Uterus (tissue), 4 donors: ENCODE results near the gene ABCC8. TPM values are rescaled to one million over a fixed set of nuclear protein-coding genes. Genes with fewer than 3 reads are reported as not detected.

Experiments used
- DNase-seq, 2 donors: peaks; one replicate each; pipeline ENCODE4 v3.0.0-alpha.2; 2019 to 2020
- H3K27ac ChIP-seq, 2 donors: fragments of 200-600 bp; sonication (generic); 1 replicate in 1 of 2; 2 replicates in 1 of 2; pipeline ENCODE4 v1.5.1; 2016 to 2018
- H3K27me3 ChIP-seq, 2 donors: fragments of 200-600 bp; sonication (generic); one replicate each; pipeline ENCODE4 v1.5.1; 2018 to 2019; ENCODE audit warnings: control low read depth in 1 of 2
- H3K36me3 ChIP-seq, 2 donors: fragments of 200-600 bp; sonication (generic); one replicate each; pipeline ENCODE4 v1.5.1; 2019; ENCODE audit warnings: control low read depth in 1 of 2
- H3K4me1 ChIP-seq, 2 donors: fragments of 200-600 bp; sonication (generic); one replicate each; pipeline ENCODE4 v1.5.1; 2018 to 2019; ENCODE audit warnings: control low read depth in 1 of 2
- H3K4me3 ChIP-seq, 2 donors: fragments of 200-600 bp; sonication (generic); 1 replicate in 1 of 2; 2 replicates in 1 of 2; pipeline ENCODE4 v1.5.1; 2018 to 2019; ENCODE audit warnings: mild to moderate bottlenecking in 1 of 2
- H3K9me3 ChIP-seq, 2 donors: fragments of 200-600 bp; sonication (generic); one replicate each; pipeline ENCODE4 v1.5.1; 2019; ENCODE audit warnings: control low read depth in 1 of 2
- POLR2A ChIP-seq, 2 donors: fragments of 450-650 bp; IDR thresholded peaks; one replicate each; pipeline ENCODE4 v1.6.1; 2016; ENCODE audit warnings: antibody characterized with exemption in 2 of 2, mild to moderate bottlenecking in 1 of 2, moderate library complexity in 1 of 2
- intact Hi-C: fragments of 100-400 bp; cut with DNase I; formaldehyde crosslinking; loops from one replicate; pipeline ENCODE4 v1.15.1; 2023; ENCODE audit warnings: low total_unique reads
- total RNA-seq, 4 donors: library from RNA; depleted of rRNA in 3 of 4; stranded (reverse); fragments of >200 nt in 3 of 4; gene quantifications; one replicate each; pipeline versions ENCODE4 v1.1.0 to v1.2.4, GENCODE V29; 2014 to 2023
- TF ChIP-seq, protein P1 (sequence below), 4 experiments: fragments of 200-600 bp in 2 of 4; fragments of 450-650 bp in 2 of 4; sonication (generic) in 2 of 4; IDR thresholded peaks; one replicate each; pipeline ENCODE4 v1.5.1; 2016 to 2019; ENCODE audit warnings: antibody characterized with exemption in 4 of 4, mild to moderate bottlenecking in 2 of 4, moderate library complexity in 1 of 4
- donor health status: DM: yes; HTN: yes; CAD: no.

The ABCC8 gene
- total RNA-seq, 4 donors from 2014 or later: under 0.01 to 5.5 (median 1.9) TPM; not detected in 1

DNA sequence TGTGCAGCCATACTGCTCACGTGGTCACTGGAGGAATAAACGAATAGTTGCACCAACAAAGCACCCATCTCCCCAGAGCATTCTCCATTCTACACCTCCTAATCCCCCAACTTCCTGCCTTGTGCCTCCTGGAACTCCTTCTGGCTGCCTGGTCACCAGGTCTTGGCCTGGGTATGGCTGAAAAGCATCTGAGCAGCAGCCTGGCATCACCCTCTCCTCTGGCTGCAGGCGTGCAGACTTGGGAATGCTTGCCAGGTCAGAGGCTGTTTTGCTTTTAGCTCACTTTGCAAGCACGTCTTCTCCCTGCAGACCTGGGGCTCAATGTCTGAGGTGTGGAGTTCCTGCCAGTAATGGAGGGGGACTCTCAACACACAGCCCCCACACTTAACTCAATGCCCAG lies 54.9 kb downstream of the ABCC8 start:
- Histone ChIP-seq H3K4me1 (no peaks in the 10 kb centered on the region), H3K4me3 (no peak overlapping the region), H3K9me3 (no peaks in the 10 kb centered on the region), H3K36me3 (no peaks in the 10 kb centered on the region), H3K27ac (no peak overlapping the region), H3K27me3 (no peaks in the 10 kb centered on the region)
- DNase-seq: no peak
- TF ChIP-seq, protein P1, sequence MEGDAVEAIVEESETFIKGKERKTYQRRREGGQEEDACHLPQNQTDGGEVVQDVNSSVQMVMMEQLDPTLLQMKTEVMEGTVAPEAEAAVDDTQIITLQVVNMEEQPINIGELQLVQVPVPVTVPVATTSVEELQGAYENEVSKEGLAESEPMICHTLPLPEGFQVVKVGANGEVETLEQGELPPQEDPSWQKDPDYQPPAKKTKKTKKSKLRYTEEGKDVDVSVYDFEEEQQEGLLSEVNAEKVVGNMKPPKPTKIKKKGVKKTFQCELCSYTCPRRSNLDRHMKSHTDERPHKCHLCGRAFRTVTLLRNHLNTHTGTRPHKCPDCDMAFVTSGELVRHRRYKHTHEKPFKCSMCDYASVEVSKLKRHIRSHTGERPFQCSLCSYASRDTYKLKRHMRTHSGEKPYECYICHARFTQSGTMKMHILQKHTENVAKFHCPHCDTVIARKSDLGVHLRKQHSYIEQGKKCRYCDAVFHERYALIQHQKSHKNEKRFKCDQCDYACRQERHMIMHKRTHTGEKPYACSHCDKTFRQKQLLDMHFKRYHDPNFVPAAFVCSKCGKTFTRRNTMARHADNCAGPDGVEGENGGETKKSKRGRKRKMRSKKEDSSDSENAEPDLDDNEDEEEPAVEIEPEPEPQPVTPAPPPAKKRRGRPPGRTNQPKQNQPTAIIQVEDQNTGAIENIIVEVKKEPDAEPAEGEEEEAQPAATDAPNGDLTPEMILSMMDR (IDR thresholded peaks at IDR 0.05): no peak
- TF ChIP-seq POLR2A (IDR thresholded peaks at IDR 0.05): no peak
- intact Hi-C loops: no loop called here

DNA sequence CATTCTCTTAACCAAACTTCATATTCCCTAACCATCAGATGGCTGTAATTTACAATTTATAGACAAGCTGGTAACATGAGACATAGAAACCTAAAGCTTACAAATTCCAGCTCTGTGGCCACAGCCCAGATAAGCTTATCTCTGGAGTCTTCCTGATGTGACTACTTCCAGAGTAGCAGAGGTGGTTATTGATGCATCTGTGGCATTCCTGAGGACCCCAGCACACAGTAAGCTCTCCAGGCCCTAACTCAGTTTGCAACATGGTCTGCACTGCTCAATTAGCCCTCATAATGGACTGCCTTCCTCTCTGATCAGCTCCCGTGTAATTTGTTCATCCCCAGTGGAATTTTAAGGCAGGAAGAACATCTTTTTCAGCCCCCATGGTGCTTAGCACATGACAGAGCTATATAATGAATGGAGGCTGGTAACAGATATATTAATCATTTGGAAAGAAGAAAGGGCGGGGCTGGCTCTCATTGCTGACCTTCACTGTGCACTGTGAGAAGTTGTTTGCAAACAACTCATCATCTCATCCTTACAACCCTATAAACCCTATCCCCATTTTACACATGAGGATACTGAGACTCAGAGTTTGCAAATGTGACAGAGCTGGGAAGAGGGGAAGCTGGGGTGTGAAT lies 58.1 kb downstream of the ABCC8 start:
- no peaks in the 10 kb centered on the region for H3K9me3 ChIP-seq
- intact Hi-C loops: no loop called here
- no peaks in the 10 kb centered on the region for H3K4me1 ChIP-seq
- no peaks in the 10 kb centered on the region for H3K27me3 ChIP-seq
- H3K27ac ChIP-seq: no peak overlapping the region
- TF ChIP-seq POLR2A (IDR thresholded peaks at IDR 0.05): no peak
- TF ChIP-seq, protein P1 (IDR thresholded peaks at IDR 0.05): no peak
- H3K4me3 ChIP-seq: no peak overlapping the region
- no peak for DNase-seq
- no peaks in the 10 kb centered on the region for H3K36me3 ChIP-seq

DNA sequence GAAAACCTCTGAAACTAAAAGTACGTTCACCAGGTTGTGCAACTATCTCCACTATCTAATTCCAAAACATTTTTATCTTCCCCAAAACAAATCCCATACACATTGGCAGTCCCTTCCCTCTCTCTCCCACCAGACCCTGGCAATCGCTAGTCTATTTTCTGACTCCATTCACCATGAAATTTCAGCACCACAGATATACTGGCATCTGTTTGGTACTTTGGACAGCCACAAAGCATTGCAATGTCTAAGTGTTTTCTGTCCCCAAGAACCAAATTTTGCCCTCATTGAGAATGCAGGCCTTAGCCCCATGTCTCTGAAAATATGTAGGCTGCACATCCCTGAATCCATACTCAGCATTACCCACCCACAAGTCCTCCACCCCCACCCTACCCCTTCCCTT lies 60.2 kb downstream of the ABCC8 start:
- no peak for DNase-seq
- no peaks in the 10 kb centered on the region for H3K27me3 ChIP-seq
- H3K4me1 ChIP-seq: no peaks in the 10 kb centered on the region
- H3K27ac ChIP-seq: no peak overlapping the region
- intact Hi-C loops: no loop called here
- H3K4me3 ChIP-seq: no peak overlapping the region
- TF ChIP-seq, protein P1 (IDR thresholded peaks at IDR 0.05): no peak
- no peak for TF ChIP-seq POLR2A (IDR thresholded peaks at IDR 0.05)
- H3K9me3 ChIP-seq: no peaks in the 10 kb centered on the region
- H3K36me3 ChIP-seq: no peaks in the 10 kb centered on the region

DNA sequence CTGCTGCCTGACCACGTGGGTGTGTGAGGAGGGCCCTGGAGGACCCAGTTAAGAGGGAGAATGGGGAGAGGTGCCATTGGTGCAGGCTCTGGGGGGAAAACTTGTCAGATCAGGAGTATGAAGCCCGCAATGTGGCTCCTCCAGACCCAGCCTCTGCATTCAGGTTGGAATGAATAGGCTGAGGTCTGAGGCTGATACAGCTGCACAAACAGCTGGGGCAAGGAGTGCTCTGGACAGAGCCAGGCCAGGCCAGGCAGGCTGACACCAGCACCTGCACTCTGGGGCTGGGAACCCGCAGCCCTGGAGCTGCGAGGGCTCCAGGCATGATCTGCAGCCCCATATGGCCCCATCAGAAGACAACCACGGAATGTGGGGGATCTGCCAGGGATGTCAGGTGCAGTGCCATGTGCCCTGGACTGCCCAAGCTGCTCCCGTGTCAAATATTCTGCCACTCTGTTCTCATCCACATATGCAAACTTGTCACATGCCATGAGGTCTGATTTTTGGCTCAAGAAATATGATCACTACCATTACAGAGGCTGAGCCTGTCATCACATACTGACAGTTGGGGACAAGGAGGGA lies 61.0 kb downstream of the ABCC8 start:
- Histone ChIP-seq H3K4me3 (no peak overlapping the region), H3K27me3 (no peaks in the 10 kb centered on the region), H3K27ac (no peak overlapping the region), H3K36me3 (no peaks in the 10 kb centered on the region), H3K4me1 (no peaks in the 10 kb centered on the region), H3K9me3 (no peaks in the 10 kb centered on the region)
- DNase-seq: no peak
- intact Hi-C loops: no loop called here
- TF ChIP-seq, protein P1 (IDR thresholded peaks at IDR 0.05): no peak
- TF ChIP-seq POLR2A (IDR thresholded peaks at IDR 0.05): no peak

DNA sequence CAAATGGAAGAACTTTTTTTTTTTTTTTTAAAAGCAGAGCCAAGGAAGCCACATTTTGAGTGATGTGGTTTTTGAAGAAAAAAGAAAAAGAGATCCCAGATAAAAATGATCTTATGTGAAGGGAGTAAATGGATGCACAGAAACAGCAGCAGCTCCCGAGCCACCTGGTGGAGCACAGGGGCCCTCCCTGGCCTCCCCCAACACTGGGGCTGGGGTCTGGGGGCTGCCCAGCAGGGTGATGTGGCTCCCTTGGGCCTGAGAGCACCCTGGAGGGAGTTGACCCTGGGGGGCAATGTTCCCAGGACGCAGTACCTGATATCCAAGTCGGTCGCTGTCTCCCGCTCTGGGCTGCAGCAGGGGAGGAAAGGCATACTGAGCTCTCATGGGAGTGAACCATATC lies 61.7 kb downstream of the ABCC8 start:
- Histone ChIP-seq H3K4me3 (no peak overlapping the region), H3K27ac (no peak overlapping the region), H3K27me3 (no peaks in the 10 kb centered on the region), H3K36me3 (no peaks in the 10 kb centered on the region), H3K9me3 (no peaks in the 10 kb centered on the region), H3K4me1 (no peaks in the 10 kb centered on the region)
- intact Hi-C loops: no loop called here
- DNase-seq: no peak
- TF ChIP-seq, protein P1 (IDR thresholded peaks at IDR 0.05): no peak
- TF ChIP-seq POLR2A (IDR thresholded peaks at IDR 0.05): no peak
